WI38 (cell line): ENCODE results near the gene STXBP6.

Experiments
- H3K4me3 ChIP-seq: 2 replicates; pipeline ENCODE4 v1.5.1; 2011; ENCODE audit warnings: low read depth, mild to moderate bottlenecking, control low read depth, low read length
- TF ChIP-seq, protein P1 (sequence below): IDR thresholded peaks from 2 replicates; pipeline ENCODE4 v1.5.1; 2012; ENCODE audit warnings: low read depth, mild to moderate bottlenecking, control low read depth, low read length

Gene STXBP6

DNA sequence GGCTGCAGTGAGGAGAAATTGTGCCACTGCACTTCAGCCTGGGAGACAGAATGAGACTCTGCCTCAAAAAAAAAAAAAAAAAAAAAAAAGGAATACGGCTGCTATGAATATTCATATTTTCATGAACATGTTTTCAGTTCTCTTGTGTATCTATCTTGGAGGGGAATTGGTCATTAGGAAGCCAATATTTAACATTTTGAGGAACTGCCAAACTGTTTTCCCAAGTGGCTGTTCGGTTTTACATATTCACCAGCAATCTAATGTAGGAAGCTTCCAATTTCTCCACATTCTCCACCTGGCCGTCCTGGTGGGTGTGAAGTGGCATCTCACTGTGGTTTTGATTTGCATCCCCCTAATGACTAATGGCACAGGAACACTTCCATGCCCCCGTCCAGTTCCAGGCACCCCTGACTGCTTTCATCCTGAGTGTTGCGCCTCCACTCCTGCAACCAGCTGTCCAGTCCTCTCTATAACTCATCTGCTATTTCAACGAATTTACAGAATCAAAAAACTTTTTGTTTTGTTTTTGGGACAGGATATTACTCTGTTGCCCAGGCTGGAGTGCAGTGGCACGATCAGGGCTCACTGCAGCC is 5.7 kb downstream of the STXBP6 start:
- TF ChIP-seq, protein P1, sequence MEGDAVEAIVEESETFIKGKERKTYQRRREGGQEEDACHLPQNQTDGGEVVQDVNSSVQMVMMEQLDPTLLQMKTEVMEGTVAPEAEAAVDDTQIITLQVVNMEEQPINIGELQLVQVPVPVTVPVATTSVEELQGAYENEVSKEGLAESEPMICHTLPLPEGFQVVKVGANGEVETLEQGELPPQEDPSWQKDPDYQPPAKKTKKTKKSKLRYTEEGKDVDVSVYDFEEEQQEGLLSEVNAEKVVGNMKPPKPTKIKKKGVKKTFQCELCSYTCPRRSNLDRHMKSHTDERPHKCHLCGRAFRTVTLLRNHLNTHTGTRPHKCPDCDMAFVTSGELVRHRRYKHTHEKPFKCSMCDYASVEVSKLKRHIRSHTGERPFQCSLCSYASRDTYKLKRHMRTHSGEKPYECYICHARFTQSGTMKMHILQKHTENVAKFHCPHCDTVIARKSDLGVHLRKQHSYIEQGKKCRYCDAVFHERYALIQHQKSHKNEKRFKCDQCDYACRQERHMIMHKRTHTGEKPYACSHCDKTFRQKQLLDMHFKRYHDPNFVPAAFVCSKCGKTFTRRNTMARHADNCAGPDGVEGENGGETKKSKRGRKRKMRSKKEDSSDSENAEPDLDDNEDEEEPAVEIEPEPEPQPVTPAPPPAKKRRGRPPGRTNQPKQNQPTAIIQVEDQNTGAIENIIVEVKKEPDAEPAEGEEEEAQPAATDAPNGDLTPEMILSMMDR: no peak
- no peak overlapping the region for H3K4me3 ChIP-seq

DNA sequence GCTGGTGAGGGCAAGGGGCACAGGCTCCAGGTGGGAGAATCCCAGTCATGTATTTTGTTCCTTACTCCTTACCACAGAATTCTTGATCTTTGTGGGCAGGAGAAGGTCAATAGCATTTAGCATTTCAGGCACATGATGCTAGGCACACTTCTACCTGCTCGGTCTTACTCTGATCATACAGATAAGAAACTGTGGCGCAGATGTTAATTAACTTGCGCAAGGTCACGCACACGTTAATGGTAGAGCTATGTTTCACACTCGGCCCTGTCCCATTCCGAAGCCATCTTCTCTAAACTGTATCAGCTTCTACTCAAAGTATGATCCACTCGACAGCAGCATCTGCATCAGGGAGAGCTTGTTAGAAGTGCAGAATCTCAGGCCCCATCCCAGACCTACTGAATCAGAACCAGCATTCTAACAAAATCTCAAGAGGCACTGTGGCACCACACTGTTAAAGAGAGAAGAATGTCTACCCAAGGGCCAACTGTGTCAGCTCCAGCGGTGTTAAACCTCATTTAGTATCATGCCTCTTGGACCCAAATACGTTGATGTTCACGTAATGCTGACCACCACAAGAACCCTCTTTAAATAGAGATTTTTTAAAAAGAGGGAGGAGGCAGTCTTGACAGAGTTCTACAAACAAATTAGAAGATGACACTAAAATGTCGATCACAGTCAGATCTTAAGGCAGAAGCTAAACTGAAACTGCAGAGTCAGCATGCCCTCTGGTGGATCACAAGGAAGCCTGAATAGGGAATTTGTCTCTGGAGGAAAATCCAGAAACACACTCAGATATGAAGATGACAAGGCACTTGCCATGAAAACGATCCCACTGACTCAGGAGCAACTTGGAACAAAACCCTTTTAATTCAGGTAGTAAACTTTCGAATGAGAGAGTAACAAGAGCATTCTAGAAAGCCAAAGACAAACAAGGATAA is 7.3 kb downstream of the STXBP6 start:
- TF ChIP-seq, protein P1: peak; percentile 44
- H3K4me3 ChIP-seq: no peak overlapping the region

DNA sequence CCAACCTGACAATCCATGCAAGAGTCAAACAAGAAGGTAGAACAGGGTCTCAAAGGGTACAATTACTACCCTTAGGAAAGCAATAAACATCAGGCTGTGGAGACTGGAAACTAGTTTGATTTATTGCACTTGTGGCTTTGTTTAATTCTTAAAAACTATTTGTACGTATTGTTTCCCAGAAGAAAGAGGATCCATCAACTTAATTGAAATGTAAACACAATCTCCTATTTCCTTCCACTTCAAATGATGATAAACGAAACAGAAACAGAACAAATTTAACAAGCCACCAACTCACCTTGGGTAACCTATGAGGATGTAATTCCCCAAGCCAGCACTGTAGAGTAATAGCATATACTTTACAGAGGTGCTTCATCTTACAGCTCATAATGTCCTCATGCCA is 8.0 kb downstream of the STXBP6 start:
- H3K4me3 ChIP-seq: no peak overlapping the region
- TF ChIP-seq, protein P1: no peak

DNA sequence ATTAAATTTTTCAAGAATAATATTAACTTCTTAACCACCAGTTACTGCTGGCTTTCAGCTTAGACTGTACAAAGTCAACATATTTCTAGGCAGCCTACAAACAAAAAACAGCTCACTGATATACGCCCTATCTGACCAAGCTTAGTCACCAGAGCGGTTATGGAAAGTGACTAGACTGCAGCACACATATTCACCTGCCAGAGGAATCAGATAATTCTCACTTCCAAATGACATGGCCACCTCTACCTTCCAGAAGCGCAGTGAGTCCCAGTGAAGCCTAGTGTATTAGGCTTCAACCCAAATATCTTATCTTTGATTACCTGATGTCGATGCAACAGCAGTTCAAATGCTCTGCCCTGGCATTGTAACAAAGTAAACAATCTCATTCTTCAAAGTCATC is 8.5 kb downstream of the STXBP6 start:
- no peak overlapping the region for H3K4me3 ChIP-seq
- TF ChIP-seq, protein P1: no peak

DNA sequence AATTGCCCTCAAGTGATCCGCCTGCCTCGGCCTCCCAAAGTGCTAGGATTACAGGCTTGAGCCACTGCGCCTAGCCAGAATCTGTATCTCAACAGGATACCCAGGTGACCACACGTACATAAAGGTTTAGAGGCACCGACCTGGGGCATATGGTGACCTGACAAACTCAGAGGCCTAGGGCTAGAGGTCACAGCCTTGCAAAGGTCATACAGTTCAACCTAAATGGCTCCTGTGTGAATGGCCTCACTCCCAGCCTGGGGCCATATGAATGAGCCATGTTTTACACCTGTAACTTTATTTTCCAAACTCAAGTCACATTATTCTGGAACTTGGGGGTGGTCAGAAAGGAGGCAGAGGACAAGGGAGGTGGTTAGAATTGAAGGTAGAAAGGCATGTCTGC is 10.0 kb downstream of the STXBP6 start:
- no peak overlapping the region for H3K4me3 ChIP-seq
- TF ChIP-seq, protein P1: no peak

DNA sequence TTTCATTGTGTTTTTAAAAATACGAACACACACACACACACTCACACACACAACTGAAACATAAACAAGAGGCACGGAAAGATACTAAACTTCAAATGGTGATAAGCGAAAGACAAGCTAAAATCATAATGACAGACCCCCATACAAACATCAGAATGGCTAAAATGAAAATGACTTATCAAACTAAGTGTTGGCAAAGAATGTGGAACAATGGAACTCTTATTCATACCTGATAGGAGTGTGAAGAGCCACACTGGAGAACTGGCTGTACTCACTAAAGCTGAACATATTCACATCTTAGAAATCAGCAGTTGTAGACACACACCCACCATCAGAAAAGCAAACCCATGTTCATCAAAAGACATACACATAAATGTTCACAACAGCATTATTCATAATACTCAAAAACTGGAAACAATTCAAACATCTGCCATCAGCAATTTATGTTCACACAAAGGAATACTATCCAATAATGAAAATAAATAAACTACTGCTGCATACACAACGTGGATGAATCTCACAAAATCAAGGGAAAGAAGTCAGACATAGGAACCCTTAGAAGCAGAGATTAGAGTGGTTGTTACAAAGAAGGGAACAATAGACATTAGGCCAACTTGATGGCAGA is 11.8 kb downstream of the STXBP6 start:
- TF ChIP-seq, protein P1: no peak
- no peak overlapping the region for H3K4me3 ChIP-seq

DNA sequence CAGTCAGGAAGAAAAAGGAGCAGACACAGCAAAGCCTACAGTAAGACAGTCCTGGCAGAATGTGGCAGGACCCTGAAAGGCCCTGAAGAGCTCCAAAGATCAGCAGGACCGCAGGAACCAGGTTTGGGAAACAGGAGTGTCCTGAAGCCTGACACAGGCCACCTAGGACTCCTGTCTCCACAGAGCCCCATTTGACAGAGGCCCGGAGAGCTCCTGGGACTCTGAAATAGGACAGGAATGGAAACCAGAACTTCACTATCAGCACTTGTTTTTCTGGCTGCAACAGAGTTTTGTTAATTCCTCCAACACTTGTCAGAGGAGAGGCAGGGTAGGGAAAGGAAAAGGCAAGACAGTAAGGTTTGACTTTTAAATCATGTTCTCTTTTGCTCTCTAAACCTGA is 12.9 kb downstream of the STXBP6 start:
- TF ChIP-seq, protein P1: no peak
- no peak overlapping the region for H3K4me3 ChIP-seq
